Activated gamma-delta T cell (primary cell): ENCODE results near the gene DPRX.

Experiments
- DNase-seq: peaks from one replicate; lab custom pipeline; 2025; lab: John Stamatoyannopoulos, UW
- total RNA-seq, 2 donors: gene quantifications; one replicate each; lab custom pipeline; 2026; lab: John Stamatoyannopoulos, UW

Gene DPRX
- total RNA-seq = 0 reads per million in 2 donors

DNA sequence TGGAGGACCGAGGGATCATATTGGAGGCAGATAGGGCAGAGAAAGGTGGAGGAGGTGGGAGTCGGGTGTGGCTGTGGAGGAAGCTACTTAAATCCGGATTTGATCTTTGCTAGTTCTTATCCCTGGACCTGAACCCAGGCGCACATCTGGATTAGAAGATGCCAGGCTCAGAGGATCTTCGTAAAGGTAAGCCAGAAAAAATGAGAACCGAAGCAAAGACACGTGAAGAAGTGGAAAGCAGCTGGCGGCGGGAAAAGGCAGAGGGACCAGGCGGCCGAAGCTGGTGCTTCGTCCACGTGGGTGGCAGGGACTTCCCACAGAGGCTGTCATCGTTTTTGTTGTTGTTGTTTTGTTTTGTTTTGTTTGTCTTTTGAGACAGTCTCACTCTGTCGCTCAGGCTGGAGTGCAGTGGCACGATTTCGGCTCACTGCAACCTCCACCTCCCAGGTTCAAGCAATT, at the start of gene DPRX:
DPRX (plus strand) TSS at position 51 of the 459 bp plus-strand sequence; CDS start at position 159, 108 bp downstream.
- DNase-seq = no peak

GRCh38 chr19:53583181-53583580, 48.6 kb upstream of the DPRX start:
- DNase-seq = no peak

DNA sequence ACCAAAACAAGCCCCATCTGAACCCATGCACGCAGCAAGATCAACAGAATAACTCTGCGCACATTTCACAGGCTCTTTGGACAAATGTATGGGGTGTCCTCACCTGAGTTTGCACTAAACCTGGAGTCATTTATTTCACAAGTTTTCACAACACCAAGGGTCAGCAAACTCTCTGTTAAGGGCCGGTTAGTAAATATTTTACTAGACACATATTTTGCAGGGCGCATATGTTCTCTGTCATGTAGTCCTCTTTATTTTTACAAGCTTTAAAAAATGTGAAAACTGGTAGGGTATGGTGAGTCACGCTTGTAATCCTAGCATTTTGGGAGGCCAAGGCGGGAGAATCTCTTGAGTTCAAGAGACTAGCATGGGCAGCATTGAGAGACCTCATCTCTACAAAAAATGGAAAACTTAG, 45.5 kb upstream of the DPRX start:
- no peak for DNase-seq

DNA sequence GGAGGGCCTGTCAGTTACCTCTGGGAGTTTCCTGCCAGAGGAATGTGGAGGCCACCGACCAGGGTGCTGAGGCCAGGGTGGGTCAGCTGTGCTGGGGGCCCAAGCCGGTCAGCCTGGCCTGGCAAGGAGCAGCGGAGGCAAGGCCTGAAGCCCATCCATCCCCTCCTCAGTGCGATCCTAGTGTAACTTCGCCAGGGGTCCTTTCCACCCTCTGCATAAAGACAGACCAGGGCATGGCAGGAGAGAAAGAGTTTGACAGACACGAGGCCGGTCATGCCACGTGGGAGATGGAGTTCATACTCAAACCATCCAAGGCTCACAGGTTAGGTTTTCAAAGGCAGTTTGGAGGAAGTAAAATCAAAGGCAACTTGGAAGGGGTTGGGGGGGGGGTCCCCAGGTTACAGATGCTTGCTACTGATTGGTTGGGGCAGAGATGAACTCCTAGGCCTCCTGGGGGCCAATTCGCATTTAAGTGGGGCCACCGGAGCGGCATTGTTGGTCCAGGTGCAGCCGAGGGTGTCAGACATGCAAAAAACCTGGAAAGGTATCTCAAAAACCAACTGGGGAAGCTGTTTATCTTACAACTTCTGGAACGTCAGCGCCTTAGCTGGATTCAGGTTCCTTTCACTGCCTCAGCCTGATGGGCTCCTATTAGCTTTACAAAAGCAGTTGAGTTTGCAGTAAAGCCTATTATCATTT, 36.8 kb upstream of the DPRX start:
- DNase-seq = no peak

GRCh38 chr19:53595510-53595867, 36.3 kb upstream of the DPRX start:
- no peak for DNase-seq

GRCh38 chr19:53596056-53596455, 35.7 kb upstream of the DPRX start:
- DNase-seq = no peak

DNA sequence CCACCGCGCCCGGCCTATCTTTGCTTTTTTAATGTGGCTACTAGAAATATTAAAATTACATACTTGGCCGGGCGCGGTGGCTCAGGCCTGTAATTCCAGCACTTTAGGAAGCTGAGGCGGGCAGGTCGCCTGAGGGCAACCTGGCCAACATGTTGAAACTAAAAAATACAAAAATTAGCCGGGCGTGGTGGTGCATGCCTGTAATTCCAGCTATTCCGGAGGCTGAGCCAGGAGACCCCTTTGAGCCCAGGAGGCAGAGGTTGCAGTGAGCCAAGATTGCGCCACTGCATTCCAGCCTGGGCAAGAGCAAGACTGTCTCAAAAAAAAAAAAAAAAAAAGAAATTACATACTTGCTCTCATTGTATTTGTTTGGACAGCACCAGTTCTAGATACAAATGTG, 34.8 kb upstream of the DPRX start:
- no peak for DNase-seq

DNA sequence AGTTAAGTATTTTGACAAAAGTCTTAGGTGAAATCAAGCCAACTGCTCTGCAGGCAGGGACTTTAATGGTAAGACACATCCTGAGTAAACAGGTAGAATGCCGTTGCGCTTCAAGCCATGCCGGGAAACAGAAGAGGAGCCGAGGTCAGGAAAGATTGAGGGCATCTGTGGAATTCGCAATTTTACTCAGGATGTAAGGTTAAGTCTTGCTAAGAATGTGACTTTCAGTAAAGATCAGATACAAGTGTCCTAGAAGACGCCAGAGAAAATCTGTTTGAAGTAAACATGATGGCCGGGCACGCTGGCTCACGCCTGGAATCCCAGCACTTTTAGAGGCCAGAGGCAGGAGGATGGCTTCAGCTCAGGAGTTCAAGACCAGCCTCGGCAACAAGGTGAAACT, 33.4 kb upstream of the DPRX start:
- DNase-seq = no peak

DNA sequence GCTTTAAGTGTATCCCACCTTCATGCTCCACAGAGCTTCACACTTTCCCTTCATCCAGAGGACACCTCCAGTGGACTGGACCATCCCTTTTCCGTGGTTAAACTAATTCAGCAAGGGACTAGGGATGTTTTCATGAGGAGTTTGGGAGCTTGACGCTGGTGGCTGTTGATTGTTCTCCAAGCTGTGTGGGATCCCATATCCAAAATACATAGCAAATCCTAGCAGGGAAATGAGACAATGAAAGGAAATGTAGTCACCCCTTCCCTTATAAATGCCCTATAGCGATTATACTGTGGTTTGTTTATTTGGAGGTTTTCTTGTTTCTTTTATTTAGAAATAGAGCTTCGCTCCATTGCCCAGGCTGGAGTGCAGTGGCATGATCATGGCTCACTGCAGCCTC, 31.6 kb upstream of the DPRX start:
- no peak for DNase-seq

- DNase-seq = no peak
Observed at GRCh38 chr19:53606031-53606430, 25.8 kb upstream of the DPRX start.

DNA sequence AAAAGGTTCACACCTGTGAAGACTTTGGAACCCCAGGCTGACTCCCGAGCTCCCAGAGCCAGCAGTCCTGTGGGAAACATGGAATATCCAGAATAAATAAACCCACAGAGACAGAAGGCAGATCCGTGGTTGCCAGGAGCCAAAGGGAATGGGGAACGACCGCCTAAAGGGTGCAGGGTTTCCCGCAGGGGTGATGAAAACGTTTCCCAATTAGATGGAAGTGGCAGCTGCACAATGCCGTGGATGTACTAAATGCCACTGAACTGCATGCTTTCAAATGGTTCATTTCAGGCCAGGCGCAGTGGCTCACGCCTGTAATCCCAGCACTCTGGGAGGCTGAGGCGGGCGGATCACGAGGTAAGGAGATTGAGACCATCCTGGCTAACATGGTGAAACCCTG, 23.4 kb upstream of the DPRX start:
- no peak for DNase-seq

GRCh38 chr19:53612762-53613526, 18.9 kb upstream of the DPRX start:
- no peak for DNase-seq

DNA sequence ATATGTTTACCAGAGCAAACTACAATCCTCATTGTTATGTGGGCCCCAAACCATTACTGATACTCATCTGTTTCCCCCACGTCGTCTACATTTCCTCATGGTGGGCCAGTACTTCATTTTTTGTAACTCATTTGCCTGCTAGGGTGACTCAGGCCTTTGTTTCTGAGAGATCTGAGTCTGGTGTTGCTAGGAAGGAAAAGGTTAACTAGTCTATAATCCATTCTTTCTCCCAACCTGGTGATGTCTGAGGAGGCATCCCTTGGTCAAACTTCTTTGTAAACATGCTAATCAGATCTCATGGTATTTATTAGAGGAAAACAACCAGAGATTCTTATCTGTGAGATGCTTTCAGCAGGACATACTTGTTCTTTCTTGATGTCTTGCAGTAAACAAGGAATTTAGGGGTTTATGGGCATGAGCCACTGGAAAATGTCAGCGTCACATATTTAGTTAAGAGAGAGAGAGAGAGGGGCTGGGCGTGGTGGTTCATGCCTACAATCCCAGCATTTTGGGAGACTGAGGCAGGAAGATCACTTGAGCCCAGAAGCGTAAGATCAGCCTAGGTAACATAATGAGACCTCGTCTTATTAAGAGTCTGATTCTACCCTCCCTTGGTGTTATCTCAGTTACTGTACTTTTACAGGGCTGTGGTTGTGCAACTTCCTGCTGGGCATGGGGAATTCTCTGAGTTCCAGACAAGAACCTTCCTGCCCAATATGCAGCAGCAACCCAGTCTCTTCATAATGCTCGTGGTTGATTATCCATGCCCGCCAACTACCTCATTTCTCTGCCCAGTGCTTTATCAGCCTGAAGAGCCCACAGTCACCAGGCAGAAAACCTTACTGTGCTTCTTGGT, 9.7 kb upstream of the DPRX start:
- no peak for DNase-seq

GRCh38 chr19:53624771-53625545, 6.8 kb upstream of the DPRX start:
- DNase-seq = no peak

GRCh38 chr19:53626486-53626885, 5.3 kb upstream of the DPRX start:
- DNase-seq = no peak

- no peak for DNase-seq
Observed at GRCh38 chr19:53626976-53627375, 4.8 kb upstream of the DPRX start.

DNA sequence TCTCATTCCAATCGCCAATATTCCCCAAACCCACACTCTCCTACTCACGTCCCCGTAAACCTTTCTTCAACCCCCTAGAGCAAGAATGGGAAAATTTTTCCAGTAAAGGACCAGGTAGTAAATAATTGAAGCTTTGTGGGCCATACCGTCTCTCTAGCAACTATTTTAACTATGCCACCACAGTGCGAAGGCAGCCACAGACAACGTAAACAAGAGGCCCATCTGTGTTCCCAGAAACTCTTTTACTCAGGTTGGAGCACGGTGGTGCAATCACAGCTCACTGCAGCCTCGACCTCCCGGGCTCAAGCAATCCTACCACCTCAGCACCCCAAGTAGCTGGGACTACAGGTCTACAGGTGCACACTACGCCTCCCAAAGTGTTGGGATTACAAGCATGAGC, 3.0 kb downstream of the DPRX start:
- DNase-seq = no peak

DNA sequence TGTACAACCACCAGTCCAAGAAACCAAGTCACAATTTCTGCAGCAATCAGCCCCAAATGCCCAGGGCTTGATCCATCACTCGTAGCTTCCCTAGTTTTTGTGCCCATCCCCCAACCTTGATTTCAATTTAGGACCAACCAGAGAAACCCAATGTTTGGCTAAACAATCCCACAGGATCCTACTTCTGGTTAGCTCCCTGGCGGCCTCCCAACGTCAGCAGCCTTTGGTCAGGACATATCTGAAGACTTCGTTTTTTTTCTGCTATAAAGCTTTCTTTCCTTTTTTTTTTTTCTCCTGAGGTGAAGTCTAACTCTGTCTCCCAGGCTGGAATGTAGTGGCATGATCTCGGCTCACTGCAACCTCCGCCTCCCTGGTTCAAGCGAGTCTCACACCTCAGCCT, 7.7 kb downstream of the DPRX start:
- DNase-seq = no peak

- no peak for DNase-seq
Observed at GRCh38 chr19:53642381-53643099, 10.7 kb downstream of the DPRX start.

DNA sequence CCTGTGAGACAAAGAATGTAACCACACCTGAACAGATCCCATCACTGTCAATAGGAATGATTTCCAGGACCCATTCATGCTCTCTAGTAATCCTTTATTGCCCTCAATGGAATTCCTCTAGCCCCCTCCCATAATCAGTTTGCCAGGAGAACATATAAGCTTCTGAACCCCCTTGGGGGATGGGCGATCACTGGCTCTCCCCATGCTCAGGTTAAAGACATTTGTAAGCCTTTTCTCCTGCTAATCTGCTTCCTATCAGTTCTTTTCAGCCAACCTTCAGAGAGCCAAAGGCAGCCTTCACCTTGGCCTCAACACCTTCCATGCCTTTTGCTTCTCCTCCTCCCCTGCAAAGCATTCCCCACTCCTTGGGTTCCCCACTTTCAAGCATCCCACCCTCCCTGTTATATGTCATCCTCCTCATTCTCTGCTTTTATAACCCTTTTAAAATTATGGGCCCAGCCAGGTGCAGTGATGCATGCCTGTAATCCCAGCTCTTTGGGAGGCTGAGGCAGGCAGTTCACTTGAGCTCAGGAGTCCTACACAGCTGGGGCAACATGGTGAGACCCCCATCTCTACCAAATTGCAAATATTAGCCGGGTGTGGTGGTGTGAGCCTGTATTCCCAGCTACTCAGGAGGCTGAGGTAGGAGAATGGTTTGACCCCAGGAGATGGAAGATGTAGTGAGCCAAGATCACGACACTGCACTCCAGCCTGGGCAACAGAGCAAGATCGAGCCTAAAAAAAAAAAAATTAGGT, 12.4 kb downstream of the DPRX start:
- DNase-seq = no peak
